HG03520 (cell line): ENCODE results near the gene PRKCB.

Experiments
- ATAC-seq: cut with Tn5 transposase; IDR thresholded peaks from one replicate; pipeline ENCODE4 v1.9.1; 2021; ENCODE audit warnings: mild to moderate bottlenecking, moderate library complexity; ENCODE audit not compliant: unreplicated experiment

PRKCB gene

GRCh38 chr16:23835390-23836077, at the start of gene PRKCB:
PRKCB (plus strand) TSS chr16:23835983.
- ATAC-seq, result peak; percentile 74

DNA sequence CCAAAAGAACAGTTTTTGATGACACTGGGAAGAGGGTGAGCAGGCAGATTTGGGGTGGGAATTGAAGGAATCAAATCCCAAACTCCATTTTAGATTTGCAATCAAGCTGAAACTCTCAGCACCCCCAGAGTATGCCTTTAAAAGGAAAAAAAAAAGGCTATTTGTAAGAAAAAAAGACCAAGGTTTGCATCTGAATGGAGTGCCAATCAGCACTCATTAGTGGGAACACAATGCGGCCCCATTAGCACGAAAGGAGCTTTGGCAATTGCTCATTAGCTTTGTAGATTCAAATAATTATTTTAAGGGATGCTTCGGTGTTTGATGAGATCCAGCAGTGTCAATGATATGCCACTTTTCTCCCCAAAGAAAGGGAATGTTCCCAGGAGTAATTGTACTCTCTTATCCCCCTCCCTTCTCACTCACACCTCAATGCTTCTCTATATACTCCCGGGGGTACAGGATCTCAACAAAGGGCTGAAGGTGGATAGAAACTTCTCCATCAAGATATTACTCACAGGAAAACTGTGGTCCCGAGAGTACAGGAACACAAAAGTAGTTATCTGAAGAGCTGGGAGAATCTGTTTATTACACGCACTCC, 48.7 kb upstream of the PRKCB start:
- ATAC-seq, result no peak

DNA sequence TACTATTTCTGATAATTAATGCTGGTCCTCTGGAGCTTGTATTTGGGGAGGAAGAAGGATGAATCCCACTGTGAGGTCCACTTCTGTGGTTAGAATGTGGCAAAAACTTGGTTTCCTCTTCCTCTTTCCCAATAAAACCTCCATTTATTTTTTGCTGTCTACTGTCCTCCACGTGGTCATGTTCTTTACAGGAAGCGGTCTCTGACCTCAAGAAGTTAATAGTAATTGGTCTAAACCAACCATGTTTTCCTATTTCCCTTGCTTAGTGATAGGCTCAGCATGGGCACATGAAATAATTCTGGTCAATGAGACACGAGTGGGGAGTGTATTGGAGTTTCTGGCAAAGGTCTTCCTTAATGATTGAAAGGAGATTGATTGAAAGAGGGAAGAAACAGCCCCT, 47.1 kb upstream of the PRKCB start:
- no peak for ATAC-seq

DNA sequence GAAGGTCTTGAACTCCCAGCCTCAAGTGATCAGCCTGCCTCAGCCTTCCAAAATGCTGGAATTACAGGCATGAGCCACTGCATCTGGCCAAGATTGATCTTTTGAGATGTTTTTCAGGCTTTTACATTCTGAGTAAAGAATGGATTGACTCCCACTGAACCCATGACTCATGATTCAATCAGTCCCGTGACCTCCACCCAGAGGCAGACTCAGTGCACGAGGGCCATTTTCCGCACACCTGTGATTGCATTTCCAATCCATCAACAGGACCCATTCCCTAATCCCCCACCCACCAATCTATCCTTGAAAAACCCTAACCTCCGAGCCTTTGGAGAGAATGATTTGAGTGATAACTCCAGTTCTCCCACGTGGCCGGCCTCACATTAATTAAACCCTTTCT, 40.4 kb upstream of the PRKCB start:
- ATAC-seq, result no peak

DNA sequence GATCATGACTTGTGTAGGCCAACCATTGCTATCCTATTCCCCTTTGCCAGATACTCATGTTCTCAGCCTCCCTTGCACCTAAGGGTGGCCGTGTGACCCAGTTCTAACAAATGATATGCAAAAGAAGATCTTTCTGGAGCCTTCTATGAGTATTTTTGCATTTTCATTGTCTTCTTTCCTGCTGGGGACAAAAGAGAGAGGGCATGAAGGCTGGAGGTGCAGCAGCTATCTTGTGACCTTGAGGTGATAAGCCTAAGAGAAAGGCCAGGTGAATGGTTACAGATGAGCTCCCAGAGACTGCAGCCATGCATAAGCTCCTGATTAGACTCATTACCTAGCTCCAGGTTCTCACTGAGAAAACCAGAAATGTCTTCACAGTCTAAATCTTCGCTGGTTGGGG, 38.8 kb upstream of the PRKCB start:
- no peak for ATAC-seq

GRCh38 chr16:23801378-23801777, 34.4 kb upstream of the PRKCB start:
- ATAC-seq, result no peak

DNA sequence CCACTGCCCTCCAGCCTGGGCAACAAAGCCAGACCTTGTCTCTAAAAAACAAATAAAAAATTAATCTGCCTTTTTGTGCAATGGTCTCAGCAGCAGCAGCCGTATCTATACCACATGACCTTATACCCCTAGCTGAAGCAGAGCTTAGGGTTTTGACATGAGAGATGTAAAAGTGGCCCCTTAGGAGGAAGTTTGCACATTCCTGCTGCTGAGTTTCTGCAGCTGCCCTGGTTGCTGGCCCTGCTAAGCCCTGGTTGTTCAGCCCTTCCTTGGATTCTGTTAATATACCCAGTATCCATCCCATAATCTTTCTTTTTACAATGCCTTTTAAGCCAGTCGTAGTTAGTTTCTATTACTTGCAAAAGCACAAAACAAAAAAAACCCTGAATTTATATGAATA, 33.0 kb upstream of the PRKCB start:
- no peak for ATAC-seq

DNA sequence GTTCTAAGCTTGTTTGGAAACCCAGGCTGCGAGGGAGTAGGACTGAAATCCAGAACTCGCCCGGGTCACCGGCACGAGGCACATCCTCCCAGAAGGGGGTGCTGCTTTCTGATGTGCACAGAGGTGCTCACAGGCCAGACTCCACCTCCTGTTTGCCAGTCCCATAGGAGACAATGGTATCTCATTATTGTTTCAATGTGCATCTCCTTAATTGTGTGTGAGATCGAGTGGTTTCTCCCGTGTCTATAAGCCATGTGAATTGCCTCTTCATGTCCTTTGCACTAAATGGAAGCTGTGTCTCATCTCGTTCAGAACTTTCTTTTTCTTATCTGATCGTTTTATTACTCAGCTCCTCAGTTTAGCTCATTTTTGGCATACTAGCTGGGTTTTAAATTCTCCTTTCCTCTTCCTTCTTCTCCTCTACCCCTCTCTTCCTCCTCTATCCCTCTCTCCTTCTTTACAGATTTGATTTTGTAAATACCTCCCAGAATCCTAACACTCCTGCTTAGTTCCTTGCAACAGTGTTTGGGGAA, 32.1 kb upstream of the PRKCB start:
- ATAC-seq, result peak; percentile 60

GRCh38 chr16:23807028-23807427, 28.8 kb upstream of the PRKCB start:
- no peak for ATAC-seq

DNA sequence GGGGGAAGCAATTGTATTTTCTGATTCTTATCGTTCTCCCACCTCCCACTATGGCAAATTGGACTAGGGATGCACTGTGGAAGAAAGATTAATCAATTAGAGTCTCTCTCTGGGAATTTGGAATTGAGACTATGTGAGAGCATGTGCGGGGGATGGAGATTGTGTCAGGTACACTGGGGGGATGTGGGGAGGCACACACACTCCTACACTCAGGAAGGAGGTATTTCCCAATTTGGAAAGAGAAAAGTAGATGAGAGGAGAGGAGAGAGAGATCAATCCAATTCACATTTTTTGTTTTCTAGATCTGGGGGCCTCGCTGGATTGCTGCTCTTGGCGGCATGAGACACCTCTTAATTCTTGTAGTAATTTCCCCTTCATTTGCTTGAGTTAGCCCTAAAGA, 14.3 kb upstream of the PRKCB start:
- ATAC-seq, result no peak

- no peak for ATAC-seq
Observed at GRCh38 chr16:23821875-23822688, 13.7 kb upstream of the PRKCB start.

GRCh38 chr16:23823475-23824384, 12.1 kb upstream of the PRKCB start:
- ATAC-seq, result no peak

GRCh38 chr16:23824909-23825308, 10.9 kb upstream of the PRKCB start:
- ATAC-seq, result no peak

- ATAC-seq, result no peak
Observed at GRCh38 chr16:23826528-23827045, 9.2 kb upstream of the PRKCB start.

- no peak for ATAC-seq
Observed at GRCh38 chr16:23827057-23827456, 8.7 kb upstream of the PRKCB start.

DNA sequence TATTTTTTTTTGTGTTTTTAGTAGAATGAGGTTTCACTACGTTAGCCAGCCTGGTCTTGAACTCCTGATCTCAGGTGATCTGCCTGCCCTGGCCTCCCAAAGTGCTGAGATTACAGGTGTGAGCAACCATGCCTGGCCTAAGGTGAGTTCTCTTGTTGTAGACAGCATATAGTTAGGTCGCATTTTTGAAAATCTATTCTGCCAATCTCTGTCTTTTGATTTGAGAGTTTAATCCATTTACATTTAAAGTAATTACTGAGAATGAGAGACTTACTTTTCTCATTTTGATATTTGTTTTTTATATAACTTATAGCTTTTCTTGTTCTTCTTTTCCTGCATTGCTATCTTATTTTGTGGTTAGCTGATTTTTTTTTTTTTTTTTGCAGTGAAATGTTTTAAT, 6.3 kb upstream of the PRKCB start:
- no peak for ATAC-seq

DNA sequence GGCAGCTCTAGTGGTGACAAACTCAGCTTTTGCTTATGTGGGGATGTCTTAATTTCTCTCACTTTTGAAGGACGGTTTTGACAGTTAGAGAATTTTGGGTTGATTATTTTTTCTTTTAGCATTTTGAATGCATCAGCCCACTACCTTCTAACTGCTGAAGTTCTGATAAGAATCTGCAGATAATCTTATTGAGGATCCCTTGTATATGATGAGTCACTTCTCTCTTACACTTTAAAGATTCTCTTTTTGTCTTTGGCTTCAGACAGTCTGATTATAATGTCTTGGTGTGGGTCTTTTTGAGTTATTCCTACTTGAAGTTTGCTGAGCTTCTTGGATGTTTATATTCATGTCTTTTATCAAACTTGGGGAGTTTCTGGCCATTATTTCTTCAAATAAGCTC, 5.5 kb upstream of the PRKCB start:
- ATAC-seq, result no peak

DNA sequence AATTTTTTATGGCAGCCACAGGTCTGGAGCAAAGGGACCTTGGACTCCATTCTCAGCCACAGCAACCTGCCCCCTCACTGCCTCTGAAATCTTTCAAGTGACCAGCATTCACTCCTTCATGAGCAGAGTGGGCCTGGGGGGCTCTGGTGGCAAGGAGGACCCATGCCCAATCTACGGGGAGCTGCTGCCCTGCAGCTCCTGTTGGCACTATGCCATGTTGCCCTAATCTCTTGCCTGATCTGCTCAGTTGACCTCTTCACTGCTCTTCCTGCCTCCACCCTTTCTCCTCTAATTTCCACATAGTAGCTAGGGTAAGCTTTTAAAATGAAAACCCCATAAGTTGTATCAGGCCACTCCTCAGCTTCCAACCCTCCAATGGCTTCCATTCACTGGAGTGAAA, 2.9 kb upstream of the PRKCB start:
- ATAC-seq, result no peak

DNA sequence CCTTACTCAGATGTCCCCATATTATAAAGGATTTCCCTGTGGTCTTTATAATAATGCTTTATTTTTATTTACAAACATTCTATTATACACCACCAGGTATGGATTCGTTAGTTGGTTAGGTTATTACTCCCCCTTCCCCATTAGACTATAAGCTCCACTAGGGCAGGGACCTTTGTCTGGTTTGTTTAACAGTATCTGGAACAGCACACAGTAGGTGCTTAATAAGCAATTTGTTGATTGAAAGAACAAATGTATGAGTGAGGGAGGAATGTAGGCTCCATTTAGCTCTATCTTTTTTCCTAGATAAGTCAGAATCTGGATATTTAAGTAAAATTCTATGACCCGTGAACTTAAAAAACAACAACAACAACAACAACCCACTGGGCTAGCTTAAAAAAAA, 2.3 kb upstream of the PRKCB start:
- ATAC-seq, result no peak

DNA sequence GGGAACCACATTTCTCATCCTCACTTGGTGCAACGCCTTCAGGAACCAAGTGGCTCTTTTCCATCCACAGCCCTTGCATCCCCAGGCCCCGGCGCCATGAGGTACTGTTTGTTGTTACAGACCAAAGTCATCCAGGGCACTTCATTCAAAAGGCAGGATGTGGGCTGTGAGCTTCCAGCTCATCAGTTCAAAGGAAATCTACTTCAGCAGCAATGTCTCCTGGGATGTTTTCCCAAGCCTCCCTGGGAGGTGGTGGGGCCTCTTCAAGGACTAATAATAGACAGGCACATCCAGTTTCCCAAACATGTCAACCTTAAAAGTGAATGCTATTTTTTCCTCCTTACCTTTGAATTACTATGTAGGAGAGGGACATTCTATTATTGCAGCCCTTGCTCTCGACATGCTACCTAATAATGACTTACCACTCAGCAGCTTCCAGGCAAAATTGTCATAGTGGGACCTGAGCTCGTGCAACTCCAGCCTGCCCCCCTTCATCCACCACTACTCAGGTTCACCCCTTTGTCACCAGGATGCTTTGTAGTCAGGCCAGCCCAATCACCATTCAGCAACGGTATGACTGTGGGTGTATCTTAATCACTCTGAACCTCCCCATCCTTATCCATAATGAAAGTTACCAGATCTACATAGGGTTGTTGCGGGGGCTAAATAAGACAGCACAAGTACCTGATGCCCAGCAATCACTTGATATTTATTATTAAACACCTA, 1.7 kb upstream of the PRKCB start:
- no peak for ATAC-seq
